Hepatocyte (in vitro differentiated cells): Measurements from ENCODE around the gene ZNF470.

Source experiments
- CTCF ChIP-seq: fragments of 200-600 bp; sonication (generic); IDR thresholded peaks from 2 replicates; pipeline ENCODE4 v1.5.1; 2016; ENCODE audit warnings: antibody characterized with exemption, mild to moderate bottlenecking; ENCODE audit not compliant: poor library complexity
- EZH2 ChIP-seq: fragments of 200-600 bp; sonication (generic); IDR thresholded peaks from 2 replicates; pipeline ENCODE4 v1.6.1; 2016; ENCODE audit warnings: antibody characterized with exemption, mild to moderate bottlenecking, borderline replicate concordance
- EZH2phosphoT487 ChIP-seq: fragments of 200-600 bp; sonication (generic); IDR thresholded peaks from one replicate; pipeline ENCODE4 v1.6.1; 2018; ENCODE audit warnings: antibody characterized with exemption, mild to moderate bottlenecking, low read depth, moderate library complexity; ENCODE audit not compliant: unreplicated experiment, severe bottlenecking

GRCh38 chr19:56567274-56568120 lies at the start of gene ZNF470:
- TF ChIP-seq CTCF (no peak), EZH2 (no peak), EZH2phosphoT487 (no peak)
